Measurements from ENCODE around the gene ATP5F1A.

DNA sequence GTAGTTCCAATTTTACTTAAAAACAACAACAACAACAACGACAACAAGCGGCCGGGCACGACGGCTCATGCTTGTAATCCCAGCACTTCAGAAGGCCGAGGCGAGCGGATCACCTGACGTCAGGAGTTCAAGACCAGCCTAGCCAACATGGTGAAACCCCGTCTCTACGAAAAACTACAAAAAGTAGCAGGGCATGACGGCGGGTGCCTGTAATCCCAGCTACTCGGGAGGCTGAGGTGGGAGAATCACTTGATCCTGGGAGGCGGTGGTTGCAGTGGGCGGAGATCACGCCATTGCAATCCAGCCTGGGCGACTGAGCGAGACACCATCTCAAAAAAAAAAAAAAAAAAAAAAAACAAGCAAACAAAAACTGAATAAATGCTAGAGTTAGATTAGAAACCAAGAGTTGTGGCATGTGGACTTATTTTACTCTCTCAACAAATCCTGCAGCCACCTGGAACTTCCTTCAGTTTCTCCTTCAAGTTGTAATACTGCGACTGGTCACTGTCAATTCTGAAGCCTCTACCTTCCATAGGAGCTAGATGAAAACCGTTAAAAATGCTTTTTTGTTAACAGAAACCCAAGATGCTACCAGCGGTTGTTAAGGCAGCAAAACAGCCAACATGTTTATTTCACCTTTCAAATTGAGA is 1.3 kb downstream of the ATP5F1A start:
- TF ChIP-seq, protein P1, sequence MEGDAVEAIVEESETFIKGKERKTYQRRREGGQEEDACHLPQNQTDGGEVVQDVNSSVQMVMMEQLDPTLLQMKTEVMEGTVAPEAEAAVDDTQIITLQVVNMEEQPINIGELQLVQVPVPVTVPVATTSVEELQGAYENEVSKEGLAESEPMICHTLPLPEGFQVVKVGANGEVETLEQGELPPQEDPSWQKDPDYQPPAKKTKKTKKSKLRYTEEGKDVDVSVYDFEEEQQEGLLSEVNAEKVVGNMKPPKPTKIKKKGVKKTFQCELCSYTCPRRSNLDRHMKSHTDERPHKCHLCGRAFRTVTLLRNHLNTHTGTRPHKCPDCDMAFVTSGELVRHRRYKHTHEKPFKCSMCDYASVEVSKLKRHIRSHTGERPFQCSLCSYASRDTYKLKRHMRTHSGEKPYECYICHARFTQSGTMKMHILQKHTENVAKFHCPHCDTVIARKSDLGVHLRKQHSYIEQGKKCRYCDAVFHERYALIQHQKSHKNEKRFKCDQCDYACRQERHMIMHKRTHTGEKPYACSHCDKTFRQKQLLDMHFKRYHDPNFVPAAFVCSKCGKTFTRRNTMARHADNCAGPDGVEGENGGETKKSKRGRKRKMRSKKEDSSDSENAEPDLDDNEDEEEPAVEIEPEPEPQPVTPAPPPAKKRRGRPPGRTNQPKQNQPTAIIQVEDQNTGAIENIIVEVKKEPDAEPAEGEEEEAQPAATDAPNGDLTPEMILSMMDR (IDR thresholded peaks at IDR 0.05): no peak
- TF ChIP-seq, protein P2, sequence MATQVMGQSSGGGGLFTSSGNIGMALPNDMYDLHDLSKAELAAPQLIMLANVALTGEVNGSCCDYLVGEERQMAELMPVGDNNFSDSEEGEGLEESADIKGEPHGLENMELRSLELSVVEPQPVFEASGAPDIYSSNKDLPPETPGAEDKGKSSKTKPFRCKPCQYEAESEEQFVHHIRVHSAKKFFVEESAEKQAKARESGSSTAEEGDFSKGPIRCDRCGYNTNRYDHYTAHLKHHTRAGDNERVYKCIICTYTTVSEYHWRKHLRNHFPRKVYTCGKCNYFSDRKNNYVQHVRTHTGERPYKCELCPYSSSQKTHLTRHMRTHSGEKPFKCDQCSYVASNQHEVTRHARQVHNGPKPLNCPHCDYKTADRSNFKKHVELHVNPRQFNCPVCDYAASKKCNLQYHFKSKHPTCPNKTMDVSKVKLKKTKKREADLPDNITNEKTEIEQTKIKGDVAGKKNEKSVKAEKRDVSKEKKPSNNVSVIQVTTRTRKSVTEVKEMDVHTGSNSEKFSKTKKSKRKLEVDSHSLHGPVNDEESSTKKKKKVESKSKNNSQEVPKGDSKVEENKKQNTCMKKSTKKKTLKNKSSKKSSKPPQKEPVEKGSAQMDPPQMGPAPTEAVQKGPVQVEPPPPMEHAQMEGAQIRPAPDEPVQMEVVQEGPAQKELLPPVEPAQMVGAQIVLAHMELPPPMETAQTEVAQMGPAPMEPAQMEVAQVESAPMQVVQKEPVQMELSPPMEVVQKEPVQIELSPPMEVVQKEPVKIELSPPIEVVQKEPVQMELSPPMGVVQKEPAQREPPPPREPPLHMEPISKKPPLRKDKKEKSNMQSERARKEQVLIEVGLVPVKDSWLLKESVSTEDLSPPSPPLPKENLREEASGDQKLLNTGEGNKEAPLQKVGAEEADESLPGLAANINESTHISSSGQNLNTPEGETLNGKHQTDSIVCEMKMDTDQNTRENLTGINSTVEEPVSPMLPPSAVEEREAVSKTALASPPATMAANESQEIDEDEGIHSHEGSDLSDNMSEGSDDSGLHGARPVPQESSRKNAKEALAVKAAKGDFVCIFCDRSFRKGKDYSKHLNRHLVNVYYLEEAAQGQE (IDR thresholded peaks at IDR 0.05; ENCODE audit: insufficient read depth in 1 of 2, low read depth in 2 of 2, low read length in 1 of 2): no peak
- TF ChIP-seq POLR2AphosphoS5 (IDR thresholded peaks at IDR 0.05; ENCODE audit: low read depth, low read length): no peak
- TF ChIP-seq SIN3A (IDR thresholded peaks at IDR 0.05; ENCODE audit: borderline replicate concordance, insufficient read depth, low read depth, low read length): no peak

All from Panc1 (cell line).